WTC11 (cell line): Measurements from ENCODE around the gene IL17F.

Experiments
- ATF1 ChIP-seq: sonication (generic); formaldehyde crosslinking; IDR thresholded peaks from 2 replicates; pipeline ENCODE4 v1.8.1; 2023; ENCODE audit warnings: mild to moderate bottlenecking, moderate library complexity, missing genetic modification reagents
- CREB1 ChIP-seq: sonication (generic); formaldehyde crosslinking; IDR thresholded peaks from 2 replicates; pipeline ENCODE4 v1.8.0; 2023; ENCODE audit warnings: mild to moderate bottlenecking, missing genetic modification reagents
- CTCF ChIP-seq: fragments of 200-600 bp; IDR thresholded peaks from 2 replicates; pipeline ENCODE4 v1.8.0; 2022; ENCODE audit warnings: antibody characterized with exemption
- ELF4 ChIP-seq: sonication (generic); formaldehyde crosslinking; IDR thresholded peaks from 2 replicates; pipeline ENCODE4 v1.8.1; 2022; ENCODE audit warnings: low read depth, mild to moderate bottlenecking, moderate library complexity, missing genetic modification reagents
- ETV6 ChIP-seq: sonication (generic); formaldehyde crosslinking; IDR thresholded peaks from 2 replicates; pipeline ENCODE4 v1.8.1; 2022; ENCODE audit warnings: mild to moderate bottlenecking, missing genetic modification reagents
- GABPB1 ChIP-seq: sonication (generic); formaldehyde crosslinking; IDR thresholded peaks from 2 replicates; pipeline ENCODE4 v1.8.1; 2023; ENCODE audit warnings: mild to moderate bottlenecking, missing genetic modification reagents
- GTF2I ChIP-seq: fragments of 250-450 bp; sonication (Bioruptor Pico); conservative IDR thresholded peaks from 2 replicates; pipeline ENCODE4 v1.4.0; 2021; ENCODE audit warnings: mild to moderate bottlenecking
- HMGA2 ChIP-seq: fragments of 250-450 bp; sonication (Bioruptor Pico); IDR thresholded peaks from 2 replicates; pipeline ENCODE4 v1.4.0; 2021; ENCODE audit warnings: mild to moderate bottlenecking, moderate library complexity
- JAZF1 ChIP-seq: fragments of 250-450 bp; sonication (Bioruptor Pico); IDR thresholded peaks from 2 replicates; pipeline ENCODE4 v1.9.0; 2021; ENCODE audit warnings: moderate library complexity, mild to moderate bottlenecking, inconsistent platforms
- MXD4 ChIP-seq: fragments of 250-450 bp; sonication (Bioruptor Pico); IDR thresholded peaks from 2 replicates; pipeline ENCODE4 v1.8.0; 2021; ENCODE audit warnings: mild to moderate bottlenecking, moderate library complexity, borderline replicate concordance
- ZNF232 ChIP-seq: sonication (generic); formaldehyde crosslinking; IDR thresholded peaks from 2 replicates; pipeline ENCODE4 v1.8.0; 2022; ENCODE audit warnings: mild to moderate bottlenecking, missing genetic modification reagents
- ZNF423 ChIP-seq: fragments of 250-450 bp; sonication (Bioruptor Pico); IDR thresholded peaks from 2 replicates; pipeline ENCODE4 v2.1.2; 2022; ENCODE audit warnings: mild to moderate bottlenecking, moderate library complexity
- ZNF532 ChIP-seq: fragments of 250-450 bp; sonication (Bioruptor Pico); IDR thresholded peaks from 2 replicates; pipeline ENCODE4 v1.9.0; 2021; ENCODE audit warnings: mild to moderate bottlenecking, borderline replicate concordance

- TF ChIP-seq HMGA2 (CRISPR knock-in tag) (no peak), ZNF423 (CRISPR knock-in tag) (no peak), ZNF532 (no peak), CTCF (no peak), CREB1 (CRISPR knock-in tag) (no peak), ETV6 (no peak), ELF4 (CRISPR knock-in tag) (no peak), GTF2I (CRISPR knock-in tag) (no peak), ATF1 (CRISPR knock-in tag) (no peak), ZNF232 (CRISPR knock-in tag) (no peak), JAZF1 (CRISPR knock-in tag) (no peak), MXD4 (no peak), GABPB1 (CRISPR knock-in tag) (no peak)
Measured at GRCh38 chr6:52271852-52272460, 27.7 kb upstream of the IL17F start.
